ENCODE data around the gene SURF2.
"Not testable (repeated sequence)": the region's sequence is repeated elsewhere in the genome, so short reads cannot be mapped to it uniquely, and the experiment has no call there.

Gene SURF2

GRCh38 chr9:133374612-133375115 lies 18.3 kb downstream of the SURF2 start:
- Histone ChIP-seq H3K27me3 (replicated peaks; ENCODE audit: control insufficient read depth, insufficient read depth, low read length) (no peaks in the 10 kb centered on the region), H3K36me3 (ENCODE audit: control insufficient read depth, insufficient read depth, low read length) (peaks cover 18% of the 10 kb centered on the region), H3K4me3 (replicated peaks; ENCODE audit: low read depth, low read length) (peak overlapping the region; percentile 79)
- TF ChIP-seq CTCF (IDR thresholded peaks at IDR 0.05; ENCODE audit: insufficient read depth, low read length, poor library complexity, severe bottlenecking), result no peak
- DNase-seq (ENCODE audit: extremely low read depth, insufficient read length), result no peak

GRCh38 chr9:133375116-133375723 lies 18.9 kb downstream of the SURF2 start:
- TF ChIP-seq CTCF (IDR thresholded peaks at IDR 0.05; ENCODE audit: insufficient read depth, low read length, poor library complexity, severe bottlenecking), result peak; percentile 14
- H3K36me3 ChIP-seq (ENCODE audit: control insufficient read depth, insufficient read depth, low read length), result peaks cover 13% of the 10 kb centered on the region
- peak overlapping the region; percentile 79 for H3K4me3 ChIP-seq (replicated peaks; ENCODE audit: low read depth, low read length)
- H3K27me3 ChIP-seq (replicated peaks; ENCODE audit: control insufficient read depth, insufficient read depth, low read length), result no peaks in the 10 kb centered on the region
- DNase-seq (ENCODE audit: extremely low read depth, insufficient read length), result peak; percentile 52

- peaks cover 9% of the 10 kb centered on the region for H3K36me3 ChIP-seq (ENCODE audit: control insufficient read depth, insufficient read depth, low read length)
- no peak for TF ChIP-seq CTCF (IDR thresholded peaks at IDR 0.05; ENCODE audit: insufficient read depth, low read length, poor library complexity, severe bottlenecking)
- DNase-seq (ENCODE audit: extremely low read depth, insufficient read length), result peak; percentile 98
- peak within 1 kb of the TSS; percentile 79 for H3K4me3 ChIP-seq (replicated peaks; ENCODE audit: low read depth, low read length)
- no peaks in the 10 kb centered on the region for H3K27me3 ChIP-seq (replicated peaks; ENCODE audit: control insufficient read depth, insufficient read depth, low read length)
These were observed 19.6 kb downstream of the SURF2 start, which contains the start of the genes STKLD1 and SURF4 for GRCh38 chr9:133375724-133376654. Gene STKLD1 (plus strand): TSS chr9:133376366. CDS start chr9:133376474, 108 bp downstream. Gene SURF4 (minus strand): TSS chr9:133376060. CDS start chr9:133375969, 91 bp downstream.

- not testable (repeated sequence) for H3K36me3 ChIP-seq (ENCODE audit: control insufficient read depth, insufficient read depth, low read length); H3K4me3 ChIP-seq (replicated peaks; ENCODE audit: low read depth, low read length); DNase-seq (ENCODE audit: extremely low read depth, insufficient read length); H3K27me3 ChIP-seq (replicated peaks; ENCODE audit: control insufficient read depth, insufficient read depth, low read length)
These were observed 20.9 kb downstream of the SURF2 start for GRCh38 chr9:133377280-133377679.

- no peaks in the 10 kb centered on the region for H3K27me3 ChIP-seq (replicated peaks; ENCODE audit: control insufficient read depth, insufficient read depth, low read length)
- no peak overlapping the region for H3K4me3 ChIP-seq (replicated peaks; ENCODE audit: low read depth, low read length)
- H3K36me3 ChIP-seq (ENCODE audit: control insufficient read depth, insufficient read depth, low read length), result peaks cover 2% of the 10 kb centered on the region
- no peak for DNase-seq (ENCODE audit: extremely low read depth, insufficient read length)
- no peak for TF ChIP-seq CTCF (IDR thresholded peaks at IDR 0.05; ENCODE audit: insufficient read depth, low read length, poor library complexity, severe bottlenecking)
These were observed 21.4 kb downstream of the SURF2 start for GRCh38 chr9:133377721-133378216.

Data from GM06990 (cell line).